ENCODE results near the gene MGAT4C. TPM values are rescaled to one million over a fixed set of nuclear protein-coding genes. Genes with fewer than 3 reads are reported as not detected.

Gene MGAT4C
- total and polyA plus RNA-seq, 2 donors (not counting 3 experiments of a cell fraction or from before 2014, with no cell fraction given), result not detected

- dilution Hi-C loops (cut with MboI; ENCODE audit: extremely low pct_ligation_motif_present, low sequenced_read_pairs) (no loop called here), intact Hi-C loops (cut with micrococcal nuclease) (no loop called here)
- no peak for DNase-seq (ENCODE audit: low read depth, low spot score)
- Histone ChIP-seq H3K9me3 (replicated peaks; ENCODE audit: control insufficient read depth, insufficient read depth, low read length) (peaks cover 2% of the 10 kb centered on the region), H3K9ac (replicated peaks; ENCODE audit: extremely low read depth, insufficient read depth, low read length) (no peak overlapping the region), H3K4me1 (ENCODE audit: control insufficient read depth, extremely low read depth, insufficient read depth, low read length) (peaks cover 13% of the 10 kb centered on the region), H2AFZ (ENCODE audit: low read depth, low read length) (no peak overlapping the region), H3K27ac (ENCODE audit: insufficient read depth, low read depth, low read length) (no peak overlapping the region), H3K4me2 (ENCODE audit: insufficient read depth, low read length) (no peak overlapping the region), H3K4me3 (replicated peaks in 1 of 3; ENCODE audit: insufficient read depth in 1 of 3, low read depth in 1 of 3, low read length in 3 of 3) (no peak overlapping the region), H3K9me1 (replicated peaks; ENCODE audit: control insufficient read depth, extremely low read depth, insufficient read depth, low read length) (no peaks in the 10 kb centered on the region), H3K27me3 (ENCODE audit: control insufficient read depth in 2 of 2, insufficient read depth in 2 of 2, low read length in 2 of 2) (no peaks in the 10 kb centered on the region), H3K79me2 (ENCODE audit: control insufficient read depth, insufficient read depth, low read length) (no peaks in the 10 kb centered on the region), H3K36me3 (ENCODE audit: control insufficient read depth in 2 of 2, extremely low read depth in 1 of 2, insufficient read depth in 2 of 2, low read length in 2 of 2) (no peaks in the 10 kb centered on the region), H4K20me1 (replicated peaks; ENCODE audit: control insufficient read depth, extremely low read depth, insufficient read depth, low read length) (no peaks in the 10 kb centered on the region)
- no TSS peak for BruUV-seq (replicated peaks)
- CTCF ChIA-PET, result no interaction called here
- no peak for FAIRE-seq
- POLR2A ChIA-PET, result no interaction called here
- no peak for TF ChIP-seq POLR2A (IDR thresholded peaks at IDR 0.05; ENCODE audit: low read depth, low read length)
- TF ChIP-seq, protein P1, sequence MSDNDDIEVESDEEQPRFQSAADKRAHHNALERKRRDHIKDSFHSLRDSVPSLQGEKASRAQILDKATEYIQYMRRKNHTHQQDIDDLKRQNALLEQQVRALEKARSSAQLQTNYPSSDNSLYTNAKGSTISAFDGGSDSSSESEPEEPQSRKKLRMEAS (IDR thresholded peaks at IDR 0.05; ENCODE audit: insufficient read depth, insufficient read length), result no peak
- TF ChIP-seq JUN (IDR thresholded peaks at IDR 0.05; ENCODE audit: borderline replicate concordance, insufficient read depth, insufficient read length, low read depth), result no peak
- no peak for TF ChIP-seq MYC (IDR thresholded peaks at IDR 0.05; ENCODE audit: low read depth, low read length)
- no peak for TF ChIP-seq POLR2AphosphoS5 (IDR thresholded peaks at IDR 0.05; ENCODE audit: insufficient read depth, low read depth, low read length)
- no peak for TF ChIP-seq FOS (IDR thresholded peaks at IDR 0.05; ENCODE audit: borderline replicate concordance, insufficient read depth, low read length)
- TF ChIP-seq EZH2 (IDR thresholded peaks at IDR 0.05; ENCODE audit: borderline replicate concordance, low read depth, low read length, severe bottlenecking), result no peak
- no peak for TF ChIP-seq GATA2 (IDR thresholded peaks at IDR 0.05; ENCODE audit: insufficient read depth, insufficient read length, low read depth, low read length)
- TF ChIP-seq, protein P2, sequence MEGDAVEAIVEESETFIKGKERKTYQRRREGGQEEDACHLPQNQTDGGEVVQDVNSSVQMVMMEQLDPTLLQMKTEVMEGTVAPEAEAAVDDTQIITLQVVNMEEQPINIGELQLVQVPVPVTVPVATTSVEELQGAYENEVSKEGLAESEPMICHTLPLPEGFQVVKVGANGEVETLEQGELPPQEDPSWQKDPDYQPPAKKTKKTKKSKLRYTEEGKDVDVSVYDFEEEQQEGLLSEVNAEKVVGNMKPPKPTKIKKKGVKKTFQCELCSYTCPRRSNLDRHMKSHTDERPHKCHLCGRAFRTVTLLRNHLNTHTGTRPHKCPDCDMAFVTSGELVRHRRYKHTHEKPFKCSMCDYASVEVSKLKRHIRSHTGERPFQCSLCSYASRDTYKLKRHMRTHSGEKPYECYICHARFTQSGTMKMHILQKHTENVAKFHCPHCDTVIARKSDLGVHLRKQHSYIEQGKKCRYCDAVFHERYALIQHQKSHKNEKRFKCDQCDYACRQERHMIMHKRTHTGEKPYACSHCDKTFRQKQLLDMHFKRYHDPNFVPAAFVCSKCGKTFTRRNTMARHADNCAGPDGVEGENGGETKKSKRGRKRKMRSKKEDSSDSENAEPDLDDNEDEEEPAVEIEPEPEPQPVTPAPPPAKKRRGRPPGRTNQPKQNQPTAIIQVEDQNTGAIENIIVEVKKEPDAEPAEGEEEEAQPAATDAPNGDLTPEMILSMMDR (IDR thresholded peaks at IDR 0.05; ENCODE audit: extremely low read depth in 1 of 2, insufficient read depth in 1 of 2, low read depth in 1 of 2, low read length in 2 of 2), result no peak
Observed at GRCh38 chr12:85998074-85998473, 258.1 kb downstream of the MGAT4C start.

Measured in endothelial cell of umbilical vein (primary cell).